Smooth muscle cell (in vitro differentiated cells): Measurements from ENCODE around the gene TRABD. TPM values are rescaled to one million over a fixed set of nuclear protein-coding genes. Genes with fewer than 3 reads are reported as not detected.

ENCODE experiments used
- DNase-seq: peaks from one replicate; lab custom pipeline; 2025; ENCODE audit not compliant: unreplicated experiment; lab: John Stamatoyannopoulos, UW
- H2AFZ ChIP-seq: fragments of 200-600 bp; sonication (generic); 2 replicates; pipeline ENCODE4 v1.6.0; 2016; ENCODE audit warnings: antibody characterized with exemption, low read depth, mild to moderate bottlenecking
- H3F3A ChIP-seq: fragments of 200-600 bp; sonication (generic); 2 replicates; pipeline ENCODE4 v1.6.0; 2017; ENCODE audit warnings: antibody characterized with exemption, low read depth
- H3K27ac ChIP-seq: fragments of 200-600 bp; sonication (generic); 2 replicates; pipeline ENCODE4 v1.5.1; 2016; ENCODE audit warnings: low read depth, mild to moderate bottlenecking
- H3K27me3 ChIP-seq: fragments of 200-600 bp; sonication (generic); 2 replicates; pipeline ENCODE4 v1.6.1; 2016; ENCODE audit warnings: low read depth, mild to moderate bottlenecking
- H3K36me3 ChIP-seq: fragments of 200-600 bp; sonication (generic); 2 replicates; pipeline ENCODE4 v1.5.1; 2016; ENCODE audit warnings: low read depth
- H3K4me1 ChIP-seq: fragments of 200-600 bp; sonication (generic); 2 replicates; pipeline ENCODE4 v1.5.1; 2016; ENCODE audit warnings: low read depth
- H3K4me2 ChIP-seq: fragments of 200-600 bp; sonication (generic); 2 replicates; pipeline ENCODE4 v1.6.0; 2016; ENCODE audit warnings: mild to moderate bottlenecking
- H3K4me3 ChIP-seq: fragments of 200-600 bp; sonication (generic); 2 replicates; pipeline ENCODE4 v1.5.1; 2016; ENCODE audit warnings: mild to moderate bottlenecking
- H3K79me2 ChIP-seq: fragments of 200-600 bp; sonication (generic); 2 replicates; pipeline ENCODE4 v1.6.0; 2016; ENCODE audit warnings: low read depth, mild to moderate bottlenecking
- H3K9ac ChIP-seq: fragments of 200-600 bp; sonication (generic); 2 replicates; pipeline ENCODE4 v1.6.0; 2016; ENCODE audit warnings: low read depth
- H3K9me3 ChIP-seq: fragments of 200-600 bp; sonication (generic); replicated peaks from 2 replicates; pipeline ENCODE4 v1.5.1; 2016; ENCODE audit warnings: low read depth
- H4K20me1 ChIP-seq: fragments of 200-600 bp; sonication (generic); 2 replicates; pipeline ENCODE4 v1.6.0; 2016; ENCODE audit warnings: low read depth
- CTCF ChIP-seq: fragments of 200-600 bp; sonication (generic); IDR thresholded peaks from 2 replicates; pipeline ENCODE4 v1.5.1; 2017; ENCODE audit warnings: borderline replicate concordance, mild to moderate bottlenecking, antibody characterized with exemption; ENCODE audit not compliant: insufficient read depth, poor library complexity, severe bottlenecking
- WGBS: methylation state at CpG from one replicate; pipeline ENCODE4 v1.1.7; 2016; ENCODE audit warnings: low lambda C conversion rate; 5-methylcytosine and 5-hydroxymethylcytosine counted together
- polyA plus RNA-seq: library from polyadenylated mRNA; unstranded; fragments of >200 nt; fragmentation: Nextera tagmentation; extraction: Ambion mirVana; gene quantifications from 2 replicates; pipeline ENCODE4 v1.2.1, GENCODE V29; 2016
- total RNA-seq: library from RNA; depleted of rRNA; stranded (reverse); fragments of >200 nt; gene quantifications from 2 replicates; pipeline ENCODE4 v1.2.3, GENCODE V29; 2014

TRABD gene
- total and polyA plus RNA-seq, 2 experiments from 2014 or later, result 17.8 to 58.5 TPM

DNA sequence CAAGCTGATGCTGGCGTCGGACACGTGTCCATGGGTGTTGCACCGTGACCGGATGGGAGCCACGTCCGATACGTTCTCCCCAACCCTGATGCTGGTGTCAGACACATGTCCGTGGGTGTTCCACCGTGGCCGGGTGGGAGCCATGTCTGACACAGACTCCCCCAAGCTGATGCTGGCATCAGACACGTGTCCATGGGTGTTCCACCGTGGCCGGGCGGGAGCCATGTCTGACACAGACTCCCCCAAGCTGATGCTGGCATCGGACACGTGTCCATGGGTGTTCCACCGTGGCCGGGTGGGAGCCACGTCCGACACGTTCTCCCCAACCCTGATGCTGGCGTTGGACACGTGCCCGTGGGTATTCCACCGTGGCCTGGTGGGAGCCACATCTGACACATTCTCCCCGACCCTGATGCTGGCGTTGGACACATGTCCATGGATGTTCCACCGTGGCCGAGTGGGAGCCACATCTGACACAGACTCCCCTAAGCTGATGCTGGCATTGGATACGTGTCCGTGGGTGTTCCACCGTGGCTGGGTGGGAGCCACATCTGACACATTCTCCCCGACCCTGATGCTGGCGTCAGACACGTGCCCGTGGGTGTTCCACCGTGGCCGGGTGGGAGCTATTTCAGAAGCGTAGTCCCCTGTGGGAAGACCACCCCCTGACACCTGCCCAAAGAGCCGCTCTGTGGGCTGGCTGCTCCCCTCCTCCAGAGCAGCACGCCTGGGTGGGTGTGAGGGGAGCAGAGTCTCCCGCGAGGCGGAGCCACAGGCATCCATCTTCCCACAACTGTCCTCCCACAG is 35.1 kb downstream of the TRABD start:
- Histone ChIP-seq H3K9ac (no peak overlapping the region), H3K9me3 (no peaks in the 10 kb centered on the region), H3F3A (no peaks in the 10 kb centered on the region), H3K4me3 (no peak overlapping the region), H3K4me2 (no peak overlapping the region), H3K27me3 (no peaks in the 10 kb centered on the region), H3K27ac (no peak overlapping the region), H3K79me2 (no peaks in the 10 kb centered on the region), H3K36me3 (no peaks in the 10 kb centered on the region), H4K20me1 (peaks cover 32% of the 10 kb centered on the region), H2AFZ (no peak overlapping the region), H3K4me1 (no peaks in the 10 kb centered on the region)
- 97% methylated on average over 41 of the region's 45 CpGs for WGBS
- DNase-seq, result no peak
- TF ChIP-seq CTCF, result no peak

DNA sequence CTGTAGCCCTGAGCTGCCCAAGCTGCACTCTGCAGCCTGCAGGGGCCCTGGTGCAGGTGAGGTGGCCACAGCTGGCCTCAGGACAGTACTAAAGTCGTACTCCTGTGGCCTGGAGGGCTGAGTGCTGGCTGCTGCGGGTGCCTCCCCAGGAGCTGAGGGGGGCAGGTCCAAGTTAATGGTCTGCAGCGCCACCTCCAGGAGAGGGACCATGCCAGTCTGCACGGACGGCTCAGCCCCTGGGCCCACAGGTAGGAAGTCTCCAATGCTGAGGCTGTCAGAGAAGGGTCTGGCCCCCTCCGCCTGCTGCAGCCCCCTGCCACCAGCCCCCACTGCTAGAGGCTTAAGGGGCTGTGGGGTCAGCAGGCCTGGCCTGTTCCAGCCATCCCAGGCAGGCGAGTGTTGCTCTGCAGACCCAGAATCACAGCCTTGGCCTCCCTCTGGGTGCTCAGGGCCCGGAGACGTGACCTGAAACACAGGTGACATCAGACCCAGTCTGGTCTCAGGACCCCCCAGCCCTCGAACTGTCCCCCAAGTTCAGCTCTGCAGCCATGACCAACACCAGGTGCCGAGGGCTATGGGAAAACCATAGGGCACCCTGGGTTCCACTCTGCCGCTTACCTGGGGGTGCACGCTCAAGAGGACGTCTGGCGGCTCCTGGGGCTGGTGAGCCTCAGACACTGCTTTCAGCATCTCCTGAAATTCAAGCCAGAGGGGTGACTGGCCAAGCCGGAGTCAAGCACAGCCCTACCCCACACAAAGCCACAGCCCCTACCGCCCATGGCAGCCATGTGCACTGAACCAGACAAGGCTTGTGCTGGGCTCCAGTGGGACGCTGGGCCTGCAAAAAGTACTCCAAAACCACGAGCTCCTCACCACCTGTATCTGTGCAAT is 35.9 kb downstream of the TRABD start:
- no peak overlapping the region for H3K4me3 ChIP-seq
- H4K20me1 ChIP-seq, result peaks cover 24% of the 10 kb centered on the region
- TF ChIP-seq CTCF, result no peak
- no peak for DNase-seq
- H2AFZ ChIP-seq, result no peak overlapping the region
- no peaks in the 10 kb centered on the region for H3F3A ChIP-seq
- WGBS, result 95% methylated on average over 18 of the region's 19 CpGs
- no peaks in the 10 kb centered on the region for H3K36me3 ChIP-seq
- no peak overlapping the region for H3K4me2 ChIP-seq
- H3K27me3 ChIP-seq, result no peaks in the 10 kb centered on the region
- no peak overlapping the region for H3K27ac ChIP-seq
- H3K9me3 ChIP-seq, result no peaks in the 10 kb centered on the region
- no peaks in the 10 kb centered on the region for H3K79me2 ChIP-seq
- no peaks in the 10 kb centered on the region for H3K4me1 ChIP-seq
- no peak overlapping the region for H3K9ac ChIP-seq

DNA sequence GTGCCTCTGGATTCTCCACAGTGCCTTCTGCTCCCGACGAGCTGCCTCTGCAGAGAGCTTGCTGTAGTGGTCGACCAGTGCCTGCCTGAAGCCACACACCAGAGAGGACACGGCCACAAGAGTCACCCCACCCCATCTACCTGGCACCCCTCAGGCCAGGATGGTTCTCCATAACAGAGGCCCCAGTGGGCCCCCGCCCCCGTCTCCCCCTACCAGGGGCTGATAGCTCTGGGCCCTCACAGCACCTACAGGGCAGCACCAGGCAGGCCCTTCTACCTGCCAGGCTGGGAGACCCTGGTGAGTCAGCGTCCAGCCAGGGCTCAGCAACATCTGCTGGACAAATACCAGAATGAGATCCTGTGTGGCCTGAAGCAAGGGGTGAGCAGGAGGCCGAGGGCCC is 36.8 kb downstream of the TRABD start:
- Histone ChIP-seq H3F3A (no peaks in the 10 kb centered on the region), H3K4me1 (no peaks in the 10 kb centered on the region), H3K27ac (no peak overlapping the region), H2AFZ (no peak overlapping the region), H3K9ac (no peak overlapping the region), H3K27me3 (no peaks in the 10 kb centered on the region), H3K4me3 (no peak overlapping the region), H3K79me2 (no peaks in the 10 kb centered on the region), H3K36me3 (no peaks in the 10 kb centered on the region), H3K4me2 (no peak overlapping the region), H4K20me1 (peaks cover 19% of the 10 kb centered on the region), H3K9me3 (no peaks in the 10 kb centered on the region)
- DNase-seq, result no peak
- TF ChIP-seq CTCF, result no peak
- WGBS, result 95% methylated on average over 8 of the region's 8 CpGs
